ENCODE data around the gene HSD17B14. TPM values are rescaled to one million over a fixed set of nuclear protein-coding genes. Genes with fewer than 3 reads are reported as not detected.

The HSD17B14 gene
- total and polyA plus RNA-seq, 2 experiments from 2014 or later: 31.7 to 43.1 TPM

GRCh38 chr19:48830965-48831364 lies 5.3 kb downstream of the HSD17B14 start:
- no peaks in the 10 kb centered on the region for H3K27me3 ChIP-seq
- no peaks in the 10 kb centered on the region for H3K9me3 ChIP-seq (ENCODE audit: low read depth)
- no peak for DNase-seq (ENCODE audit: low read depth in 1 of 2, low spot score in 1 of 2)
- H3K4me3 ChIP-seq: no peak overlapping the region
- no peaks in the 10 kb centered on the region for H3K36me3 ChIP-seq
- peak overlapping the region; percentile 54 for H3K27ac ChIP-seq
- H3K4me1 ChIP-seq (ENCODE audit: low read depth): peaks cover 9% of the 10 kb centered on the region
- TF ChIP-seq CTCF (IDR thresholded peaks at IDR 0.05; ENCODE audit: low read depth, low read length): no peak

GRCh38 chr19:48830088-48830487 lies 6.2 kb downstream of the HSD17B14 start:
- H3K4me1 ChIP-seq (ENCODE audit: low read depth): peaks cover 9% of the 10 kb centered on the region

GRCh38 chr19:48826606-48827020 lies 9.7 kb downstream of the HSD17B14 start:
- no peak for DNase-seq (ENCODE audit: low read depth in 1 of 2, low spot score in 1 of 2)
- no peaks in the 10 kb centered on the region for H3K36me3 ChIP-seq
- no peaks in the 10 kb centered on the region for H3K9me3 ChIP-seq (ENCODE audit: low read depth)
- no peak overlapping the region for H3K4me3 ChIP-seq
- peak; percentile 18 for TF ChIP-seq CTCF (IDR thresholded peaks at IDR 0.05; ENCODE audit: low read depth, low read length)
- no peaks in the 10 kb centered on the region for H3K27me3 ChIP-seq
- no peak overlapping the region for H3K27ac ChIP-seq
- peaks cover 9% of the 10 kb centered on the region for H3K4me1 ChIP-seq (ENCODE audit: low read depth)

More at GRCh38 chr19:48830088-48830487, 6.2 kb downstream of the HSD17B14 start:
- peak in 1 of 2 donors; percentile 14 for DNase-seq (ENCODE audit: low read depth in 1 of 2, low spot score in 1 of 2)
- TF ChIP-seq CTCF (IDR thresholded peaks at IDR 0.05; ENCODE audit: low read depth, low read length): no peak
- no peak overlapping the region for H3K4me3 ChIP-seq
- H3K27me3 ChIP-seq: no peaks in the 10 kb centered on the region
- no peaks in the 10 kb centered on the region for H3K9me3 ChIP-seq (ENCODE audit: low read depth)
- peak overlapping the region; percentile 54 for H3K27ac ChIP-seq
- no peaks in the 10 kb centered on the region for H3K36me3 ChIP-seq

- H3K27ac ChIP-seq: no peak overlapping the region
- no peaks in the 10 kb centered on the region for H3K4me1 ChIP-seq (ENCODE audit: low read depth)
- no peaks in the 10 kb centered on the region for H3K9me3 ChIP-seq (ENCODE audit: low read depth)
- no peak for DNase-seq (ENCODE audit: low read depth in 1 of 2, low spot score in 1 of 2)
- TF ChIP-seq CTCF (IDR thresholded peaks at IDR 0.05; ENCODE audit: low read depth, low read length): no peak
- H3K36me3 ChIP-seq: no peaks in the 10 kb centered on the region
- H3K4me3 ChIP-seq: no peak overlapping the region
- no peaks in the 10 kb centered on the region for H3K27me3 ChIP-seq
Measured at GRCh38 chr19:48822514-48822913, 13.8 kb downstream of the HSD17B14 start.

DNA sequence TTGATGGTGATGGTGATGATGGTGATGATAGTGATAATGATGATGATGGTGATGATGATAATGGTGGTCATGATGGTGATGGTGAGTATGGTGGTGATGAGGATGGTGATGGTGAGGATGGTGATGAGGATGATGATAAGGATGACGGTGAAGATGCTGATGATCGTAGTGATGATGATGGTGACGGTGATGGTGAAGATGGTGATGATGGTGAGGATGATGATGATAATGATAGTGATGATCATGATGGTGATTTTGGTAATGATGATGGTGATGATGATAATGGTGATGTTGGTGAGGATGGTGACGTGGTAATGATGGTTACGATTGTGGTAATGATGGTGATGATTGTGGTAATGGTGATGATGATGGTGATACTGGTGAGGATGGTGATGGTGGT lies 14.7 kb downstream of the HSD17B14 start:
- no peaks in the 10 kb centered on the region for H3K36me3 ChIP-seq
- H3K4me3 ChIP-seq: no peak overlapping the region
- H3K27me3 ChIP-seq: no peaks in the 10 kb centered on the region
- no peak for DNase-seq (ENCODE audit: low read depth in 1 of 2, low spot score in 1 of 2)
- H3K27ac ChIP-seq: no peak overlapping the region
- H3K9me3 ChIP-seq (ENCODE audit: low read depth): no peaks in the 10 kb centered on the region
- TF ChIP-seq CTCF (IDR thresholded peaks at IDR 0.05; ENCODE audit: low read depth, low read length): no peak
- H3K4me1 ChIP-seq (ENCODE audit: low read depth): no peaks in the 10 kb centered on the region

DNA sequence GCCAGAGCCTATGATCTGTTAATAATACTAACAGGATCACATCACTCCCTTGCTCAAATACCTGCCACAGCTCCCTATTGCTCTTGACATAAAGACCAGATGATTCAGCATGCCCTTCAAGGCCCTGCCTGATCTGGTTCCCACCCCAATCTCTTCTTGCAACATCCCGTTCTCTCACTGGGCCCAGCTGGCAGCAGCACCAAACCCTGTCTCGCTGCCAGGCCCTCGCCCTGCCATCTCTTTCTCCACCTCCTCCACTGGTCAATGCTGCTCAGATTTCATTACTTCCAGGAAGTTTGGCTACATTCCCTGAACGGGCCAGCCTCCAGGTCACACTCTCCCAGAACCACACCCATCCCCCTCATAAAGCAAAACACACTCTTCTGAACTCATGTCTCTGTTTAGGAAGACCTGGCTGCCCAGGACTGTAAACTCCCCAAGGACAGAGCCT lies 16.9 kb downstream of the HSD17B14 start:
- TF ChIP-seq CTCF (IDR thresholded peaks at IDR 0.05; ENCODE audit: low read depth, low read length): no peak
- H3K9me3 ChIP-seq (ENCODE audit: low read depth): no peaks in the 10 kb centered on the region
- no peak overlapping the region for H3K27ac ChIP-seq
- no peaks in the 10 kb centered on the region for H3K27me3 ChIP-seq
- no peaks in the 10 kb centered on the region for H3K36me3 ChIP-seq
- no peaks in the 10 kb centered on the region for H3K4me1 ChIP-seq (ENCODE audit: low read depth)
- H3K4me3 ChIP-seq: no peak overlapping the region
- peak in 1 of 2 donors; percentile 97 for DNase-seq (ENCODE audit: low read depth in 1 of 2, low spot score in 1 of 2)
